ENCODE measurements around the gene POU2F1.
A peak's percentile ranks its signal among the peaks of the same experiment; 100 is the strongest.

POU2F1 gene

GRCh38 chr1:167450843-167451242, 230.2 kb downstream of the POU2F1 start:
- CTCF ChIA-PET: interaction anchor here (1.1 kb wide), 1 partner anchor 84 kb away, joined by 4 read pairs; no protein-coding TSS in a partner anchor
- no peak for TF ChIP-seq FOXM1 (IDR thresholded peaks at IDR 0.05; ENCODE audit: borderline replicate concordance)
- TF ChIP-seq ZNF384 (IDR thresholded peaks at IDR 0.05): no peak
- TF ChIP-seq L3MBTL2 (conservative IDR thresholded peaks at IDR 0.05): no peak
- no peak for TF ChIP-seq HDGF (IDR thresholded peaks at IDR 0.05; ENCODE audit: borderline replicate concordance)
- TF ChIP-seq SUZ12 (IDR thresholded peaks at IDR 0.05): no peak
- no peak for TF ChIP-seq BHLHE40 (IDR thresholded peaks at IDR 0.05; ENCODE audit: borderline replicate concordance)
- TF ChIP-seq ARNT (IDR thresholded peaks at IDR 0.05): no peak
- no peak for TF ChIP-seq LEF1 (IDR thresholded peaks at IDR 0.05; ENCODE audit: borderline replicate concordance)
- TF ChIP-seq PKNOX1 (IDR thresholded peaks at IDR 0.05): no peak
- TF ChIP-seq CTBP1 (IDR thresholded peaks at IDR 0.05; ENCODE audit: borderline replicate concordance): no peak
- TF ChIP-seq SP1 (IDR thresholded peaks at IDR 0.05): no peak
- TF ChIP-seq ELF4 (IDR thresholded peaks at IDR 0.05): no peak
- TF ChIP-seq FOXA1 (IDR thresholded peaks at IDR 0.05): no peak
- TF ChIP-seq FOXK2 (IDR thresholded peaks at IDR 0.05): no peak
- no peak for TF ChIP-seq TARDBP (IDR thresholded peaks at IDR 0.05)
- TF ChIP-seq NFRKB (IDR thresholded peaks at IDR 0.05): no peak
- DNase-seq (ENCODE audit: extremely low spot score): no peak
- POLR2A ChIA-PET: no interaction called here

GRCh38 chr1:167452483-167452882, 231.8 kb downstream of the POU2F1 start:
- POLR2A ChIA-PET: interaction anchor here (1.0 kb wide), 1 partner anchor 16 kb away, joined by 4 read pairs; no protein-coding TSS in a partner anchor
- TF ChIP-seq BHLHE40 (IDR thresholded peaks at IDR 0.05; ENCODE audit: borderline replicate concordance) (no peak), FOXK2 (IDR thresholded peaks at IDR 0.05) (no peak), NFRKB (IDR thresholded peaks at IDR 0.05) (no peak), CTBP1 (IDR thresholded peaks at IDR 0.05; ENCODE audit: borderline replicate concordance) (no peak), TARDBP (IDR thresholded peaks at IDR 0.05) (no peak)
- CTCF ChIA-PET: interaction anchor here (0.6 kb wide), 1 partner anchor 97 kb away, joined by 4 read pairs; no protein-coding TSS in a partner anchor
- DNase-seq (ENCODE audit: extremely low spot score): no peak

GRCh38 chr1:167453123-167453522, 232.4 kb downstream of the POU2F1 start:
- no peak for DNase-seq (ENCODE audit: extremely low spot score)
- CTCF ChIA-PET: interaction anchor here (0.6 to 0.8 kb wide), 2 partner anchors 11 to 96 kb away, joined by 3 to 4 read pairs; no protein-coding TSS in a partner anchor
- POLR2A ChIA-PET: interaction anchor here (0.6 to 2.2 kb wide), 3 partner anchors 14 to 233 kb away, joined by 3 to 10 read pairs (median 4); partner anchors contain the start of gene POU2F1
- TF ChIP-seq NFRKB (IDR thresholded peaks at IDR 0.05) (no peak), BHLHE40 (IDR thresholded peaks at IDR 0.05; ENCODE audit: borderline replicate concordance) (no peak), ELF4 (IDR thresholded peaks at IDR 0.05) (no peak), ARNT (IDR thresholded peaks at IDR 0.05) (no peak), FOXA1 (IDR thresholded peaks at IDR 0.05) (no peak), LEF1 (IDR thresholded peaks at IDR 0.05; ENCODE audit: borderline replicate concordance) (no peak), FOXK2 (IDR thresholded peaks at IDR 0.05) (no peak), HDGF (IDR thresholded peaks at IDR 0.05; ENCODE audit: borderline replicate concordance) (no peak), PKNOX1 (IDR thresholded peaks at IDR 0.05) (no peak), L3MBTL2 (conservative IDR thresholded peaks at IDR 0.05) (no peak), TARDBP (IDR thresholded peaks at IDR 0.05) (no peak), SP1 (IDR thresholded peaks at IDR 0.05) (no peak), ZNF384 (IDR thresholded peaks at IDR 0.05) (no peak), SUZ12 (IDR thresholded peaks at IDR 0.05) (no peak), CTBP1 (IDR thresholded peaks at IDR 0.05; ENCODE audit: borderline replicate concordance) (no peak), FOXM1 (IDR thresholded peaks at IDR 0.05; ENCODE audit: borderline replicate concordance) (no peak)

GRCh38 chr1:167454304-167454893, 233.7 kb downstream of the POU2F1 start:
- ChIA-PET CTCF (interaction anchor here (0.7 to 1.1 kb wide), 3 partner anchors 80 to 86 kb away, joined by 3 to 4 read pairs (median 3); no protein-coding TSS in a partner anchor), POLR2A (interaction anchor here (0.7 to 2.6 kb wide), 16 partner anchors 11 to 246 kb away, joined by 3 to 16 read pairs (median 3); partner anchors contain the start of genes CREG1 and POU2F1)
- no peak for DNase-seq (ENCODE audit: extremely low spot score)
- TF ChIP-seq HDGF (IDR thresholded peaks at IDR 0.05; ENCODE audit: borderline replicate concordance): no peak
- TF ChIP-seq FOXK2 (IDR thresholded peaks at IDR 0.05): no peak
- no peak for TF ChIP-seq BHLHE40 (IDR thresholded peaks at IDR 0.05; ENCODE audit: borderline replicate concordance)
- no peak for TF ChIP-seq CTBP1 (IDR thresholded peaks at IDR 0.05; ENCODE audit: borderline replicate concordance)
- TF ChIP-seq ARNT (IDR thresholded peaks at IDR 0.05): no peak
- TF ChIP-seq PKNOX1 (IDR thresholded peaks at IDR 0.05): no peak

GRCh38 chr1:167454894-167455785, 234.5 kb downstream of the POU2F1 start:
- CTCF ChIA-PET: interaction anchor here (0.7 to 1.1 kb wide), 3 partner anchors 79 to 85 kb away, joined by 3 to 4 read pairs (median 3); no protein-coding TSS in a partner anchor
- POLR2A ChIA-PET: interaction anchor here (0.7 to 2.6 kb wide), 19 partner anchors 10 to 246 kb away, joined by 3 to 16 read pairs (median 4); partner anchors contain the start of genes CREG1 and POU2F1
- TF ChIP-seq L3MBTL2 (conservative IDR thresholded peaks at IDR 0.05) (peak; percentile 60), SUZ12 (IDR thresholded peaks at IDR 0.05) (no peak)
- peak; percentile 68 for DNase-seq (ENCODE audit: extremely low spot score)

Measured in HEK293T (cell line).